HL-60 (cell line): ENCODE results near the gene APLP2.

Source experiments
- DNase-seq, 2 experiments: peaks; one replicate each; pipeline ENCODE4 v3.0.0-alpha.2; 2010 to 2020; ENCODE audit warnings: low read depth in 1 of 2, low spot score in 1 of 2
- H3K27ac ChIP-seq: fragments of 250-450 bp; sonication (Bioruptor Pico); replicated peaks from 2 replicates; pipeline ENCODE4 v1.5.1; 2020; ENCODE audit warnings: mild to moderate bottlenecking, moderate library complexity
- H3K27me3 ChIP-seq: fragments of 250-450 bp; sonication (Bioruptor Pico); 2 replicates; pipeline ENCODE4 v1.5.1; 2021; ENCODE audit warnings: mild to moderate bottlenecking, moderate library complexity; ENCODE audit not compliant: insufficient read depth, poor library complexity, severe bottlenecking
- H3K4me3 ChIP-seq: replicated peaks from 2 replicates; pipeline ENCODE4 v1.5.1; 2011; ENCODE audit warnings: mild to moderate bottlenecking, control low read depth, low read length; ENCODE audit not compliant: insufficient read depth
- CTCF ChIP-seq: IDR thresholded peaks from one replicate; pipeline ENCODE4 v1.5.1; 2011; ENCODE audit warnings: low read length, control low read depth, inconsistent platforms; ENCODE audit not compliant: insufficient read depth
- GABPA ChIP-seq: IDR thresholded peaks from 2 replicates; pipeline ENCODE4 v1.6.1; 2012; ENCODE audit warnings: low read depth
- POLR2AphosphoS5 ChIP-seq: IDR thresholded peaks from 2 replicates; pipeline ENCODE4 v1.6.1; 2012; ENCODE audit warnings: low read depth
- REST ChIP-seq: IDR thresholded peaks from 2 replicates; pipeline ENCODE4 v1.6.1; 2012; ENCODE audit warnings: low read depth; ENCODE audit not compliant: insufficient replicate concordance
- SPI1 ChIP-seq: IDR thresholded peaks from 2 replicates; pipeline ENCODE4 v1.6.1; 2012; ENCODE audit warnings: low read depth, mild to moderate bottlenecking, borderline replicate concordance

Gene APLP2

DNA sequence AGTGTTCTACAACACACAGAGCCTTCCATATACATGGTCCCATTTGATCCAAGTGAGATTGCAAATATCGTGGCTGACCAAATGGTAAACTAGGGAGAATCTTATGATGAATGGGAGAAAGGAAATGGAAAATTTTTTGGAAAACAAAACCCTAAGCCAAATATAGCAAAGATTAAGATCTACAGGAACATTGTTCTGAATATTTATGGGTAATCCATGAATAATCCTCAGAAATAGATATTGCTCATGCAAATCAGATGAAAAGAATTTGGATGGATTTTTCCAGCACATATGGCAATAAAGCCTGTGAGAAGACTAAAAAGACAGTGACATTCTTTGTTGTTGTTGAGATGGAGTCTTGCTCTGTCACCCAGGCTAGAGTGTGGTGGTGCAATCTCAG, 45.3 kb upstream of the APLP2 start:
- H3K4me3 ChIP-seq, result no peak overlapping the region
- no peak for TF ChIP-seq SPI1
- TF ChIP-seq POLR2AphosphoS5, result no peak
- TF ChIP-seq GABPA, result no peak
- no peak for TF ChIP-seq CTCF
- no peak for TF ChIP-seq REST
- H3K27me3 ChIP-seq, result no peaks in the 10 kb centered on the region
- H3K27ac ChIP-seq, result no peak overlapping the region
- DNase-seq, result no peak

DNA sequence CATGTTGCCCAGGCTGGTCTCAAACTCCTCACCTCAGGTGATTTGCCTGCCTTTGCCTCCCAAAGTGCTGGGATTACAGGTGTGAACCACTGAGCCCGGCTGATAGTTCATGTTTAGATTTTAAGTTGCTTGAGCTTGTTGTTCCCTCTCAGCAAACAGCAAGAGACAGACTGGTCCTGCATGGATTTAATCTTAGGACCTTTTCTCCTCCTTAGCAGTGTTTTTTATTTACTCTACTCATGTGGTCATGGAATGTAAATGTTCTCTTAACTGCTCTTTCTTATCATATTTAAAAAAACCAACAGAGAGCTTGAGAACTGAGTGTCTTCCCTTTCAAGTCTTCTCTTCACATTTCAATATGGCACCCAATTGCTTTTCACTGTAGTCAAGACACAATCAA, 44.3 kb upstream of the APLP2 start:
- Histone ChIP-seq H3K27me3 (no peaks in the 10 kb centered on the region), H3K27ac (no peak overlapping the region), H3K4me3 (no peak overlapping the region)
- TF ChIP-seq SPI1 (no peak), GABPA (no peak), POLR2AphosphoS5 (no peak), REST (no peak), CTCF (no peak)
- no peak for DNase-seq

DNA sequence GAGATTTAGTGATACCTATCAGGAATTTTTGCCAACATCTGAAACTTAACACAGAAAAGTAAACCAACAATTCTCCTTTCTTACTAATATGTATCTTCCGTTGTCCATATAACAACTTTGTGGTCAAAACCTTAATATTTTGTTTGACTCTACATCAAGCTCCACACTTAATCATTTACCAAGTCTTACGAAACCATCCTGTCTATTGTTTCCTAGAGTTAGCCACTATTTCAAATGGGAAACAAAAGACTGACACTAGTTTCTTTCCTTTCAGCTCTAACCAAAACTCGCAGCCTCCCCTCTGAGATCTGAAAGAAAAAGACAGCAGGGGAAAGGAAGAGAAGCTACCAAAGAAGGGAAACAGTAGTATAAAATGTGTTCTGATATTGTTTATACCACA, 40.6 kb upstream of the APLP2 start:
- Histone ChIP-seq H3K27me3 (no peaks in the 10 kb centered on the region), H3K4me3 (no peak overlapping the region), H3K27ac (no peak overlapping the region)
- TF ChIP-seq CTCF (no peak), REST (no peak), GABPA (no peak), SPI1 (no peak), POLR2AphosphoS5 (no peak)
- no peak for DNase-seq
